ENCODE results near the gene PUS1.
A peak's percentile ranks its signal among the peaks of the same experiment; 100 is the strongest.

PUS1 gene

GRCh38 chr12:131923260-131923659, 5.8 kb upstream of the PUS1 start:
- Histone ChIP-seq H3K9me3 (ENCODE audit: control insufficient read depth, low read length) (no peaks in the 10 kb centered on the region), H3K27me3 (replicated peaks; ENCODE audit: control insufficient read depth, insufficient read depth, low read length, poor library complexity, severe bottlenecking) (no peaks in the 10 kb centered on the region), H3K4me1 (ENCODE audit: control insufficient read depth, insufficient read depth, low read length, poor library complexity, severe bottlenecking) (no peaks in the 10 kb centered on the region), H3K27ac (ENCODE audit: insufficient read depth, low read length, poor library complexity, severe bottlenecking) (no peak overlapping the region), H3K36me3 (ENCODE audit: control insufficient read depth, insufficient read depth, low read length) (no peaks in the 10 kb centered on the region), H3K4me3 (ENCODE audit: insufficient read depth, low read depth, low read length, poor library complexity, severe bottlenecking) (no peak overlapping the region)
- no peak for DNase-seq

GRCh38 chr12:131927110-131928079, 1.7 kb upstream of the PUS1 start:
- Histone ChIP-seq H3K27ac (ENCODE audit: insufficient read depth, low read length, poor library complexity, severe bottlenecking) (no peak overlapping the region), H3K36me3 (ENCODE audit: control insufficient read depth, insufficient read depth, low read length) (peaks cover 9% of the 10 kb centered on the region), H3K4me1 (ENCODE audit: control insufficient read depth, insufficient read depth, low read length, poor library complexity, severe bottlenecking) (no peaks in the 10 kb centered on the region), H3K27me3 (replicated peaks; ENCODE audit: control insufficient read depth, insufficient read depth, low read length, poor library complexity, severe bottlenecking) (no peaks in the 10 kb centered on the region), H3K9me3 (ENCODE audit: control insufficient read depth, low read length) (no peaks in the 10 kb centered on the region), H3K4me3 (ENCODE audit: insufficient read depth, low read depth, low read length, poor library complexity, severe bottlenecking) (no peak overlapping the region)
- DNase-seq = no peak

- Histone ChIP-seq H3K27me3 (replicated peaks; ENCODE audit: control insufficient read depth, insufficient read depth, low read length, poor library complexity, severe bottlenecking) (no peaks in the 10 kb centered on the region), H3K4me1 (ENCODE audit: control insufficient read depth, insufficient read depth, low read length, poor library complexity, severe bottlenecking) (no peaks in the 10 kb centered on the region), H3K27ac (ENCODE audit: insufficient read depth, low read length, poor library complexity, severe bottlenecking) (peak overlapping the region; percentile 60), H3K4me3 (ENCODE audit: insufficient read depth, low read depth, low read length, poor library complexity, severe bottlenecking) (peak overlapping the region; percentile 74), H3K9me3 (ENCODE audit: control insufficient read depth, low read length) (no peaks in the 10 kb centered on the region), H3K36me3 (ENCODE audit: control insufficient read depth, insufficient read depth, low read length) (peaks cover 17% of the 10 kb centered on the region)
- DNase-seq = peak in 1 of 3 donors; percentile 9
Measured at GRCh38 chr12:131928080-131928710, 881 bp upstream of the PUS1 start.

GRCh38 chr12:131929581-131930456, 743 bp downstream of the PUS1 start:
- Histone ChIP-seq H3K27ac (ENCODE audit: insufficient read depth, low read length, poor library complexity, severe bottlenecking) (peak overlapping the region; percentile 74), H3K27me3 (replicated peaks; ENCODE audit: control insufficient read depth, insufficient read depth, low read length, poor library complexity, severe bottlenecking) (no peaks in the 10 kb centered on the region), H3K36me3 (ENCODE audit: control insufficient read depth, insufficient read depth, low read length) (peaks cover 31% of the 10 kb centered on the region), H3K4me3 (ENCODE audit: insufficient read depth, low read depth, low read length, poor library complexity, severe bottlenecking) (peak overlapping the region; percentile 90), H3K4me1 (ENCODE audit: control insufficient read depth, insufficient read depth, low read length, poor library complexity, severe bottlenecking) (no peaks in the 10 kb centered on the region), H3K9me3 (ENCODE audit: control insufficient read depth, low read length) (no peaks in the 10 kb centered on the region)
- peak in 2 of 3 donors; percentile 13 to 15 for DNase-seq

- Histone ChIP-seq H3K9me3 (ENCODE audit: control insufficient read depth, low read length) (no peaks in the 10 kb centered on the region), H3K4me1 (ENCODE audit: control insufficient read depth, insufficient read depth, low read length, poor library complexity, severe bottlenecking) (no peaks in the 10 kb centered on the region), H3K27me3 (replicated peaks; ENCODE audit: control insufficient read depth, insufficient read depth, low read length, poor library complexity, severe bottlenecking) (no peaks in the 10 kb centered on the region), H3K27ac (ENCODE audit: insufficient read depth, low read length, poor library complexity, severe bottlenecking) (peak overlapping the region; percentile 74), H3K4me3 (ENCODE audit: insufficient read depth, low read depth, low read length, poor library complexity, severe bottlenecking) (peak overlapping the region; percentile 90), H3K36me3 (ENCODE audit: control insufficient read depth, insufficient read depth, low read length) (peaks cover 38% of the 10 kb centered on the region)
- DNase-seq = no peak
Measured at GRCh38 chr12:131930510-131930909, 1.4 kb downstream of the PUS1 start.

- peaks cover 44% of the 10 kb centered on the region for H3K36me3 ChIP-seq (ENCODE audit: control insufficient read depth, insufficient read depth, low read length)
- DNase-seq = no peak
- H3K4me1 ChIP-seq (ENCODE audit: control insufficient read depth, insufficient read depth, low read length, poor library complexity, severe bottlenecking) = no peaks in the 10 kb centered on the region
- no peaks in the 10 kb centered on the region for H3K9me3 ChIP-seq (ENCODE audit: control insufficient read depth, low read length)
- H3K27me3 ChIP-seq (replicated peaks; ENCODE audit: control insufficient read depth, insufficient read depth, low read length, poor library complexity, severe bottlenecking) = no peaks in the 10 kb centered on the region
- no peak overlapping the region for H3K4me3 ChIP-seq (ENCODE audit: insufficient read depth, low read depth, low read length, poor library complexity, severe bottlenecking)
- H3K27ac ChIP-seq (ENCODE audit: insufficient read depth, low read length, poor library complexity, severe bottlenecking) = no peak overlapping the region
Measured at GRCh38 chr12:131933387-131933786, 4.3 kb downstream of the PUS1 start.

- H3K27ac ChIP-seq (ENCODE audit: insufficient read depth, low read length, poor library complexity, severe bottlenecking) = no peak overlapping the region
- DNase-seq = no peak
- H3K9me3 ChIP-seq (ENCODE audit: control insufficient read depth, low read length) = no peaks in the 10 kb centered on the region
- peaks cover 44% of the 10 kb centered on the region for H3K36me3 ChIP-seq (ENCODE audit: control insufficient read depth, insufficient read depth, low read length)
- H3K4me1 ChIP-seq (ENCODE audit: control insufficient read depth, insufficient read depth, low read length, poor library complexity, severe bottlenecking) = no peaks in the 10 kb centered on the region
- H3K4me3 ChIP-seq (ENCODE audit: insufficient read depth, low read depth, low read length, poor library complexity, severe bottlenecking) = no peak overlapping the region
- no peaks in the 10 kb centered on the region for H3K27me3 ChIP-seq (replicated peaks; ENCODE audit: control insufficient read depth, insufficient read depth, low read length, poor library complexity, severe bottlenecking)
Measured at GRCh38 chr12:131934535-131934934, 5.5 kb downstream of the PUS1 start.

- Histone ChIP-seq H3K27me3 (replicated peaks; ENCODE audit: control insufficient read depth, insufficient read depth, low read length, poor library complexity, severe bottlenecking) (no peaks in the 10 kb centered on the region), H3K27ac (ENCODE audit: insufficient read depth, low read length, poor library complexity, severe bottlenecking) (no peak overlapping the region), H3K4me1 (ENCODE audit: control insufficient read depth, insufficient read depth, low read length, poor library complexity, severe bottlenecking) (no peaks in the 10 kb centered on the region), H3K9me3 (ENCODE audit: control insufficient read depth, low read length) (no peaks in the 10 kb centered on the region), H3K4me3 (ENCODE audit: insufficient read depth, low read depth, low read length, poor library complexity, severe bottlenecking) (no peak overlapping the region), H3K36me3 (ENCODE audit: control insufficient read depth, insufficient read depth, low read length) (peaks cover 43% of the 10 kb centered on the region)
- DNase-seq = no peak
Measured at GRCh38 chr12:131938082-131938481, 9.0 kb downstream of the PUS1 start.

- Histone ChIP-seq H3K4me1 (ENCODE audit: control insufficient read depth, insufficient read depth, low read length, poor library complexity, severe bottlenecking) (no peaks in the 10 kb centered on the region), H3K4me3 (ENCODE audit: insufficient read depth, low read depth, low read length, poor library complexity, severe bottlenecking) (no peak overlapping the region), H3K9me3 (ENCODE audit: control insufficient read depth, low read length) (no peaks in the 10 kb centered on the region), H3K36me3 (ENCODE audit: control insufficient read depth, insufficient read depth, low read length) (peaks cover 37% of the 10 kb centered on the region), H3K27me3 (replicated peaks; ENCODE audit: control insufficient read depth, insufficient read depth, low read length, poor library complexity, severe bottlenecking) (no peaks in the 10 kb centered on the region), H3K27ac (ENCODE audit: insufficient read depth, low read length, poor library complexity, severe bottlenecking) (no peak overlapping the region)
- DNase-seq = no peak
Measured at GRCh38 chr12:131939007-131939406, 9.9 kb downstream of the PUS1 start.
